HG02938 (cell line): Measurements from ENCODE around the gene ANKRD11.
"Not testable (repeated sequence)": the region's sequence is repeated elsewhere in the genome, so short reads cannot be mapped to it uniquely, and the experiment has no call there.

Experiments used
- ATAC-seq: cut with Tn5 transposase; IDR thresholded peaks from one replicate; pipeline ENCODE4 v1.9.1; 2021; ENCODE audit warnings: mild to moderate bottlenecking, moderate library complexity; ENCODE audit not compliant: unreplicated experiment

Gene ANKRD11

DNA sequence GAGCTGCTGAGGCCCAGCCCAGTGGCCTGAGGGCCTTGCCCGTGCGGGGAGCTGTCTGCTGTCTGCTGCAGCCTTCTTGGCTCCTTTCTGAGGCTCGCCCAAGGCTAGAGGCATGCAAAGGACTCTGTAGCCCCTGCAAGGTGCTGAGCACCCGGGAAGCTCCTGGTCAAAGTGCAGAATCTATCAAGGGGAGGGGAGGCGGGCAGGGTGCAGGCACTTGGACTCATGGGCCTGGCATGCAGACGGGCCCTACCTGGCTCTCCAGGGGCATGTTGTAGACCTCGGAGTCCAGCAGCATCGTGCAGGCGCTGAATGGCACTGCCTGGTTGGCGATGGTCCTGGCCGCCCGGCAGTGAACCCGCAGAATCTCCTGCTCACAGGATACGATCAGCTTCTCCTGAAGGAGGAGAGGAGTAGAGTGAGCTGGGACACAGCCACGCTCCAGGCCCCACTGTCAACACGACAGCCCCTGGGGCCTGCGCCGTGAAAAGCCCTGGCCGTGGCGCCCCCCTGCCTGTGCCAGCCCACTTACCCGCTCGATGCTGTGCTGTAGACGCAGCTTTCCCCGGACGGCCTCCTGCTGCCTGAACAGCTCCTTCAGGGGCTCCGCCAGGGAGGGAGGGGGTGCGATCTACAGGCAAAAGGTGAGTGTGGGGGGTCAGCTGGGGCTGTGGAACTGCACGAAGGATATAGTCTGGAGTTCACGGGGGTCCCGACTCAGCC lies 215.6 kb downstream of the ANKRD11 start:
- no peak for ATAC-seq

DNA sequence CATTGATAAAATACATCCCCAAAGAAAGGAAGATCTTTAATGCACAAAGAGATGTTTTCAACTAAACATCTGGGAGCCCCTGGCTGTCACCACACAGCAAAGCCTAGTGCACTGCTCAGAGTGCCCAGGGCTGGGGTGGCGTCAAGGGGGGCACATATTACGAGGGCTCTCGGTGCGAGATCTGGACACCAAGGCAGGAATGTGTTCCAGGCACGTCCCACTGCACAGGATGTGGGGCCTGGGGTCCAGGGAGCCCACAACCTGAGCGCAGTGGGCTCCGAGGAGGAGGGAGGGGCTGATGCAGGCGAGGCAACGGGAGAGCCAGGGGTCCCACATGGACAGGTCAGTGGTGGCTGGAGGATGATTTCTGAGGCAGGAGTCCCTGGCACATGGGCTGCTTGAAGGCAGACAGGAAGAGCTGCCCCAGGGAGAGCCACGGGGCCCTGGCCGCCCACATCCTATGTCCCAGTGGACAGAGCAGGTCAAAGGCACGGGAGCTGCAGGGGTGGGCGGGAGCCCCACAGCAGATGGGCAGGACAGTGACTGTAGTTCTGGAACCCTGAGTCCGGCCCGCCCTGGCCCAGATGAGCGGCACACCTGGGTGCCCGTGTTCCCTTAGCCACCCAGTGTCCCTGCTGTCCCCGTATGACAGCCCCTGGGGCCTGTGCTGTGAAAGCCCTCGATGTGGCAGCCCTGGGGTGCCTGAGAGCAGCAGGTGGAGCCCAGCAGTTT lies 216.5 kb downstream of the ANKRD11 start:
- ATAC-seq = no peak

DNA sequence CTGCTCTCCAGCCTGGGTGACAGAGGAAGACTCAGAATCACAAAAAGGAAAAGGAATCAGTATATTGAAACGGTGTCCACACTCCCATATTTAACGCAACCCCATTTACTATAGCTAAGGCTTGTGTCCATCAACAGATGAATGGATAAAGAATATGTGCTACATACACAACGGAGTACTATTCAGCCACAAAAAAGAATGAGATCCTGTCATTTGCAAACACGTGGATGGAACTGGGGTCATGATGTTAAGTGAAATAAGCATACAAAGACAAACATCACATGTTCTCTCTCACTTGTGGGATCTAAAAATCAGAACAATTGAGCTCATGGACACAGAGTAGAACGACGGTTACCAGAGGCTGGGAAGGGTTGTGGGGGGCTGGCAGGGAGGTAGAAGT lies 217.7 kb downstream of the ANKRD11 start:
- no peak for ATAC-seq

DNA sequence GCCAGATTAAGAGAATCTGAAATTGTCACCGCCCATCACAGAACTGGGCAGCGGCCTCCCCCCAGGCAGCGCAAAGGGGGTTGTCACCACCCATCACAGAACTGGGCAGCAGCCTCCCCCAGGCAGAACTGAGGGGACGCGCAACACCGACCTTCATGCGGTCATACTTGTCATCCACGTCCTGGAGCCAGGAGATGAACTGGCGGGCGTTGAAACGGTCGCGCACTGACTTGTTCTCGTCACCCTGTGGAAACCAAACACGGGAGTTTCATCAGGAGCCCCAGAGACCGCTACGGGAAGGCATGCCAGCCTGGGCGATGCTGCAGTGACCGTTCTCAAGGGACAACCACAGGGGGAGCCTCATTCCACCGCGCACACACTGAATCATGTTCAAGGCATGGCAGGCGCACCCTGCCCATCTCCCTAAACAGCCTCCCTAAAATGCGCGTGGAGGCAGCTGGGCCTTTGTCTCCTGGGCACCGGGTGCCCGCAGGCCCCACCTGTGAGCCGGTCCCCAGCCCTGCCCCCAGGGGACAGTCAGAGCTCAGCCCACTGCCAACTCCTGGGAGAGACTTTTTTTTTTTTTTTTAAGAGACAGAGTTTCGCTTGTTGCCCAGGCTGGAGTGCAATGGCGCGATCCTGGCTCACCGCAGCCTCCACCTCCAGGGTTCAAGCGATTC lies 219.6 kb downstream of the ANKRD11 start:
- ATAC-seq = no peak

DNA sequence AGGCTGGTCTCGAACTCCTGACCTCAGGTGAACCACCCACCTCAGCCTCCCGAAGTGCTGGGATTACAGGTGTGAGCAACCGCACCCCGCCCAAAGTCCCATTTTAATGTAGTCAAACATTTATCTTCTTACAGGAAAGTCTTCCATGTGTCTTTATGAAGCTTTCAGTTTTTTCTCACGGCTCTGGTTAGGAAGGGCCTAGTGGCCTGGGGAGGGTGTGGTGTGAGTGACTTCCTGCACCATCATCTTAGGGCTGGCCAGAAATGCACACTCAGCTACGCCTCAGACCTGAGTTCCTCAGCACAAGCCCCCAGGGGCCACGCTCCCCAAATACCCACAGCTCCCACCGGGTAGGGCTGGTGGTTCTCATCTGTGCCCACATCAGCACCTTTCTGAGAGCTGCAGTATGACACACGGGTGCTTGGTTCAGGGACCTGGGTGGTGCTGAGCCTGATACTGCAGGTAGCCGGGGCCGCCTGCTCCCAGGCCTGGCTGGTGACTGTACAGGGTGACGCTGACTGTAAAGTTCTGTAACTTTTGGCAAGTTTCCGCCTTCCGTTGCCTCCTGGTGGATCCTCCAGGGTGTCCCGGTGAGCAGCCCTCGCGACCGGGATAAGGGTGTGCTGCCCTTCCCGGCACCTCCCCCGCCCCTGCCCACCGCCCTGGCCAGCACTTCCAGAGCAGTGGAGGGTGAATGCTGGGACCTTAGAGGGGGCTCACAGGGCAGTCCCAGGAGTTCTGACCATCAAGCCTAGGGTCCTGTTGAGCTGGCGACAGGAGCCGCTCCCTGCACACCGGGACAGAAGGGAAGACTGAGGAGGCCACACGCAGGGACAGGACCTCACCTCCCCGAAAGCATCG lies 220.3 kb downstream of the ANKRD11 start:
- ATAC-seq = no peak

DNA sequence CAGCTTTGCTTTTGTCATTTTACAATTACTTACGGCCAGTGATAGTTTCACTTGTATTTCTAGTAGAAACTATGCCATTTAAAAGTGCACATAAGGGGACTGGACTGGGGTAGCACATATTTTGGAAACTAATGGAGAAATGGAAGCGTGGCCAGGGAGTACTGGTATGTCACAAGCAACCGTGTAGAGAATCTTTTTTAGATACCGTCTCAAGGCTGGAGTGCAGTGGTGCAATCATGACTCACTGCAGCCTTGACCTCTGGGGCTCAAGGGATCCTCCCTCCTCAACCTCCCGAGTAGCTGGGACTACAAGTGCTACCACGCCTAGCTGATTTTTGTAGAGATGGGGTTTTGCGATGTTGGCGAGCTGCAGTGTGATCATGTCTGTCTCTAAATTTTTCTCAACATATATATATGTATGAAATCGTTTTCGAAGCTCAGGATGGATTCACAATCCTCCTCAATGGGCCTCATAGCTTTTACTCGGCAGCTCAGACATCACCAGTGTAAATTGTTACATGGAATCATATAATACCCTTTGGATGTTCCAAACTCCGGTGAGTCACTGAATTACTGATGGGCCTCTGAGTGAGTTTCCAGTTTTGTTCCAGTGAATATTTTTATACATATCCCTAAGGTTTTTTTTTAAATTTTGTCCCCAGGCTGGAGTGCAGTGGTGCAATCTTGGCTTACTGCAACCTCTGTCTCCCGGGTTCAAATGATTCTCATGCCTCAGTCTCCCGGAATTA lies 221.2 kb downstream of the ANKRD11 start:
- ATAC-seq = no peak

DNA sequence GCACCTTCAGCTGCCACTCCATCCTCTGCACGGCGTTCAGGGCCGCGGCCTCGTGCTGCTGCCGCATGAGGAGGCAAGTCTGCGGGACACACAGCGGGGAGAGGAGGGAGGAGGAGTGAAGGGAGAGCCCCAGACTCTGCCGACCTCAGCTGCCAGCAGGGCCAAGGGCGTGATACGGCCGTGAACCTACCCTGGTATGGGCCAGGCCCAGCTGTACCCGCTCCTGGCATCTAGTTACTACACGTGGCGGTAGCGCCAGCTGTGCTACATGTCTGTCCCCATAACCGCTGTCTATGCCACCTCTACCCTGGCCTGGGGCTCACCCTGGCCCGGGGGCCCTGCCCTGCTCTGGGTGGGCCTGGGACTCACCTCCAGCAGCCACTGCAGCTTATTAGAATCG lies 221.8 kb downstream of the ANKRD11 start:
- ATAC-seq = no peak

DNA sequence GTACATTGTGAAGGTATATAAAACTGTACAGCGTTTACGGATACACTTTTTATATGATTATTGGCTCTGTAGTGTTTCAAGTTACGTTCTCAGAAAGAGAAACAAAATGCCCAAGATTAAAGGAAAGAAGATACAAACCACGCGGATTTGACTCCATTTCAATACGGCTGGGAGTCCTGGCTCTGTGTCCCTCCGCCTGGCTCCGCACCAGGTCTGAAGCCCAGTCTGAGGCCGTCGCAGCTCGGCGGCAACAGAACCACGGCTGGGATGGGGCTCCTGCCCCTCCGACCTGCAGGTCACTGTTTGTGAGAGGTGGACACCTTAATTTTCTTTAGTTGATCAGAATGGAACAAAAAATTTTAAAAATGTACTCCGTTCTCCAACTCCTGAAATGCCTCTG lies 222.6 kb downstream of the ANKRD11 start:
- not testable (repeated sequence) for ATAC-seq

DNA sequence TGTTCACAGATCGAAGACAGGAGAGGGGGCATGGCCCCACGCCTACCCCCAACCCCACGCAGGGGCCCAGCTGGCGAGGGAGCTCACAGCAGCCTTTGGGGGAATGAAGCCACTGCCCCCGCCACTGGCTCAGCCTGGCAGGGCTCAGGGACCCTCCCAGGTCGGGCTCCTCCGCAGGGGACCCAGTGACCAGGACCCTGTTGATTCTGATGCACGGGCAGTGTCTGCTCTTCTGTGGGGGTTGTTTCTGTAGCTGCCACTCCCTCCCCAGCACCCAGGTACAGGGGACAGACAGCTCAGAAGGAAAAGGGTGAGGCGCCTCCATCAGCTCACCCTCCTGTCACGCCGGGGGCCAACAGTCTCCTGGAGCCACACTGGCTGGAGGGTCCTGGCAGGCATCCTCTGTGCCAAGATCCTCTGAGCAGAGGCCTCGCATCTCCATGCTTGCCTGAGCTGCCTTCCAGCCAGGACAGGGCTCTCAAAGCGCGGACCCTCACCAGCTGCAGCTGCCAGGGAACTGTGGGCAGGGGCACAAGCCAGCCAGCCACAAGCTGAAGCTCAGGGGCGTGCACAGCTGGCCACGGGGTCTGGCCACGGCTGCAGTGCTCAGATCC lies 223.7 kb downstream of the ANKRD11 start:
- no peak for ATAC-seq

DNA sequence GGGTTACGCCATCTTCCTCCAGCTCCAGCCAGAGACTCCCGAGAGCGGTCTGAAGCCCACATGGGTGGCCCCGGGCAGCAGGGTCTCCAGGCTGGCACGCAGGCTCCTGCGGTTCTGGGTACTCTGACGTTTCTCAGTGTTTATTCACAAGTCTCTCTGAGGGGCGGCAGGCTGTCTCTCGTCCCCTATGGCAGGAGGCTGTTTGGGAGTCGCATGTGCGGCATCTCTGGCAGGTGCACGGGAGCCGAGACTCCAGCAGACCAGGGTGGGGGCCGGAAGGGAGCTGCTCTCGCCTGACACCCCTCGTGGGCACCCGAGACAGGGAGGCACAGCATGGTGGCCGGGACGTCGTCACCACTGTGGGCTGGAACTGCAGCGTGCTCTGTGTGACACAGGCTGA lies 224.7 kb downstream of the ANKRD11 start:
- no peak for ATAC-seq

DNA sequence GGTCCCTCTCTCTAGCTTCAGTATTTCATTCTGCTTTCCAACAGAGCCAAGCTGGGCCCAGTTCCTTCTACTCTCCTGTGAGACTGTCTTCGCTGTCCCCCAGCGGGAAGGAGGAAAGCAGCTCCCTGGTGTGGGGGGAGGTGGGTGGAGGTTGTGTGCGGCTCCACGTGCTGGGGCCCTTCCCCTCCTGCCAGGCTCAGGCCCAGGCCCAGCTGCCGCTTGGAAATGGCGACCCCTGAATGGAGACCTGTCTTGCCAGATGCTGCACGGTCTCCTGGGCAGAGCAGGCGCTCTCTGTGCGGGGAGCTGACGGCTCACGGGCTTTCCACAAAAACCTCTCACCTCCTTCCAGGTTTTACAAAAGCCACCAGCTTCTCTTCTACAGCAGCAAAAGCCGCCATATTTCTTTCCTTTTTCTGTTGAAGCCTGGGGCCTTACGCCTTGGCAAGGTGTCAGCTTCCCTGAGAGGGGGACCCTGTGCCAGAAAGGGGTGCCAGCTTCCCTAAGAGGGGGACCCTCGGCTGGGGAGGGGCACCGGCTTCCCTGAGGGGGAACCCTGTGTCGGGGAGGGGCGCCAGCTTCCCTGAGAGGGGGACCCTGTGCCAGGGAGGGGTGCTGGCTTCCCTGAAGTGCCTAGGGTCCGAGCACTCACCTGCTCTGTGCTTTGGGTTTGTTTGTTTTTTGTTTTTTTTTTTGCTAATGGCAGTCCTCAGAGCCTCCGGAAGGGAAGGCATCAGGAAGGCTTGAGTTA lies 225.4 kb downstream of the ANKRD11 start:
- no peak for ATAC-seq

DNA sequence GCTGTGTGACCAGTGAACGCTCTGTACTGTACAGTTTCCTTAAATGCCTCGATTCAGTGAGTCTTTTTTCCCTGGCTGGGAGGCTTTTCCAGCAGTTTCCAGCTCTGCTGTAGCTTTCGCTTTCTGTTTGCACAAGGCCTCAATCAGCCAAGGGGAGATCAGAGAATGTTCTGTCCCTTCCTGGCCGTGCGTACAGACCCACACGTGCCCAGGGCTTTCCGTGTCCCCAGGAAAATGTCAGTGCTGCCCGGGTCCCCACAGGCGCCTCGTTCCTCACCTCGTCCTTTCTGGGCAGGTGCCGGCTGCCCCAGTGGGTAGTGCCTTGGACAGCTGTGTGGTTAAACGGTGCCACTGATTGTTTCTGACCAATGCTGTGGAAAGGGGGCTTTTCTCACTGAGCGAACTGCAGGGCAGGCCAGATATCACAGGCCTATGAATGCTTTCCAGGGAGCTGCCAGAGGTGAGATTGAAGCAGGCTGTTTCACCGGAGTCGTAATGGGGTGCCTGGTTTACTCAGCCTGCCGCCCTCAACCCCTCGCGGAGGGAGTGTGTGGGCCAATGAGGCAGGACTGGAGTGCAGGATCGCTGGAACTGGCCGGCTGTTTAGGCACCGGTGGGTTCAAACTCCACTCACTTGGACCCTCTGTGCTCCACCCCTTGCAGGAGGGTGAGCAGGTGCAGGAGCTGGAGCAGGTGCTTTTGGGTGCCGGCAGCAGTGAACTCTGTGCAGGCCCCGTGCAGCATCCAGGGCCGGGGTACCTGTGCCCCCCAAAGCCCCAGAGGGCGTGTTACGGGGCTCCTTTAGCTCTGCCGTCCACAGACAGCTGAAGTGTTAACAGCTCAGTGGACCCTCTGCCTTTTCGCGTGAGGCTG lies 228.4 kb downstream of the ANKRD11 start:
- no peak for ATAC-seq

DNA sequence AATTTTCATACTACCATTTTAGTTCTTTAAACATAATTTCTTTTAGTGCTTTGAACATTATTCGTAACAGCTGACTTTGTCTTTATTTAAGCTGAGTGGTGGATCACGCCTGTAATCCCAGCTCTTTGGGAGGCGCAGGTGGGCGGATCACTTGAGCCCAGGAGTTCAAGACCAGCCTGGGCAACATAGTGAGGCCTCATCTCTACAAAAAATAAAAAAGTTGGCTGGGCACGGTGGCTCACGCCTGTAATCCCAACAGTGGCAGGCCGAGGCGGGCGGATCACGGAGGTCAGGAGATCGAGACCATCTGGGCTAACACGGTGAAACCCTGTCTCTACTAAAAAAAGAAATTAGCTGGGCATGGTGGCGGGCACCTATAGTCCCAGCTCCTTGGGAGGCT lies 230.5 kb downstream of the ANKRD11 start:
- not testable (repeated sequence) for ATAC-seq

DNA sequence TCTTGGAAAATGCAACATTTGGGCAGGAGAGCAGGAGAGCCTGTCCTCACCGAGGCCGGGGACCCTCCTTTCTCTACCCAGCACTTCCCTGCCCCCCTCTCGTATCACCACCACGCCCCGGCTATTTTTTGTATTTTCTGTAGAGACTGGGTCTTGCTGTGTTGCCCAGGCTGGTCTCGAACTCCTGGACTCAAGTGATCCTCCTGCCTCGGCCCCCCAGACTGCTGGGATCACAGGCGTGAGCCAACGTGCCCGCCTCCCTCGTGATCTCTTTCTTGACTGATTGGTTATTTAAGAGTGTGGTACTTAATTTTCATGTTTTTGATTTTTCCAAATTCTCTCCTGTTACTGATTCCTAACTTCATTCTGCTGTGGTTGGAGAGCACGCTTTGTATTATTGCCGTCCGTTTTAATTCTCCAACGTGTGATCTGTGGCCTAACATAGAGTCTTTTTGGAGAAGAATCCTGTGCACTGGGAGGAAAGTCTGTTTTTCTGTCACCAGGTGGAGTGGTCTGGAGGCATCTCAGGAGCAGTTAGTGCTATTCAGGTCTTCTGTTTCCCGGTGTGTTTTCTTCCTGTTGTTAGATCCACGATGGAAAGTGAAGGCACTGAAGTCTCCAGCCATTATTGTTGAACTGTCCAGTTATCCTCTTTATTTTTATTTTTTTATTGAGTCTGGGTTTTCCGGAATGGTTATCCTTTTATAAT lies 232.4 kb downstream of the ANKRD11 start:
- ATAC-seq = no peak

DNA sequence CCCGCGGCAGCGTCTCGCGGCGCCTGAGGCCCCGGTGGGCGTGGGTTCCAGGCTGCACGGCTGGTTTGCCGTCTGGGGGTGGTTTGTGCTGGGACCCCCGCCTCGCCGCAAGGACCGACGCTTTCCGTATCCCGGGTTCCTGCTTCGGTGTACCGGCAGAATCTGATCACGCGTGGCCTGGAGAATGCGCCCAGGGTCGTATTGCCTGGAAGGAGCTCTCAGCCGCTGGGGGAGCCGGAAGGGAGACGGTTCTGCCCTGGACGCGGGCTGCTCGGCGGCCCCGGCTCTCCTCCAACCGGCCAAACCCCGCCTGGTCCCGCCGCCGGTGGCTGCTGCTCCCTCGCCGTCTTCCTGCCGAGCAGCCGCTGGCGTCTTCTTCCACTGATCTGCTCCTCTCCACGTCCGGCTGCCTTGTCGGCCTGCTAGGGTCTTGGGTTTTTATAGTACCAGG lies 233.1 kb downstream of the ANKRD11 start:
- ATAC-seq = no peak

DNA sequence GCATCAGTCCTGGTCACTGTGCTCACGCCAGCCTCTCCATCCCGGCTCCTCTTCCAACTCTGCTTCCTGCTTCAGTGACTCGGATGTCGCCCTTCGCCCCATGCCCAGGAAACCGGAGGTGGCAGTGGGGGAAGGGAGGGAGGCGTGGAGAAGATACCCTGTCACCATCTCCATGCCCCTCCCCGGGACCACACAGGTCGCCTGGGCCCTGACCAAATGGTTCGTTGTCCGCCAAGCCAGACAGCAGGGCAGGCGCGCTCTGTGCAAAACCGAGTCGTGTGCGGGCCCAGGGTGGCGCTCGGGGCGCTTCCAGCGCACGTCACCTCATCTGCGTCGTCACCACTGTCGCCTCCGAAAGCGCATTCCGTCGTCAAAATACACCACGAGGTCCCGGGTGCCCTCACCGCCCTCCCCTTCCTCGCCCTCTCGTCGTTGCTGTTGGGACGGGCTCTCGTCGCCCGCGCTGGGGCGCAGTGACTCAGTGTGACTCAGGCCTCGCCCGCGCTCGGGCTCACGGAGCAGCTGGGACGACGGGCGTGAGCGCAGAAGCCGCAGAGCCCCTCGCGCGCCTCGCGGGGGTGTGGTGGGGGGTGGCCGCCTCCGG lies 233.6 kb downstream of the ANKRD11 start:
- ATAC-seq = no peak
